CD14-positive monocyte (primary cell): ENCODE results near the gene GIMAP4. TPM values are rescaled to one million over a fixed set of nuclear protein-coding genes. Genes with fewer than 3 reads are reported as not detected.

Source experiments
- DNase-seq, 3 donors: peaks; one replicate each; pipeline ENCODE4 v3.0.0-alpha.2; 2011 to 2022
- H2AFZ ChIP-seq: 2 replicates; pipeline ENCODE4 v1.6.0; 2012; ENCODE audit warnings: mild to moderate bottlenecking, low read depth, low read length, inconsistent platforms; ENCODE audit not compliant: insufficient read depth, poor library complexity, severe bottlenecking
- H3K27ac ChIP-seq, 2 donors: 1 replicate in 1 of 2; 2 replicates in 1 of 2; pipeline ENCODE4 v1.5.1; 2012 to 2013; ENCODE audit warnings: low read length in 2 of 2, control low read depth in 1 of 2, inconsistent platforms in 1 of 2, low read depth in 1 of 2, mild to moderate bottlenecking in 1 of 2
- H3K27me3 ChIP-seq, 2 donors: one replicate each; pipeline versions ENCODE4 v1.6.0 to v1.6.1; 2011 to 2013; ENCODE audit warnings: low read length in 2 of 2; ENCODE audit not compliant: control insufficient read depth in 2 of 2, insufficient read depth in 2 of 2
- H3K36me3 ChIP-seq, 2 donors: replicated peaks in 1 of 2; 1 replicate in 1 of 2; 2 replicates in 1 of 2; pipeline versions ENCODE4 v1.5.1 to v1.6.1; 2012 to 2013; ENCODE audit warnings: low read length in 2 of 2, control low read depth in 1 of 2, inconsistent platforms in 1 of 2, mild to moderate bottlenecking in 1 of 2; ENCODE audit not compliant: insufficient read depth in 2 of 2, control insufficient read depth in 1 of 2
- H3K4me1 ChIP-seq, 2 donors: 1 replicate in 1 of 2; 2 replicates in 1 of 2; pipeline versions ENCODE4 v1.5.1 to v1.6.1; 2012 to 2013; ENCODE audit warnings: low read length in 2 of 2, control low read depth in 1 of 2, inconsistent platforms in 1 of 2, mild to moderate bottlenecking in 1 of 2, moderate library complexity in 1 of 2; ENCODE audit not compliant: insufficient read depth in 2 of 2, control insufficient read depth in 1 of 2
- H3K4me2 ChIP-seq: replicated peaks from 2 replicates; pipeline ENCODE3; 2012; ENCODE audit warnings: low read length, moderate library complexity, mild to moderate bottlenecking; ENCODE audit not compliant: poor library complexity, severe bottlenecking; ENCODE audit errors: extremely low read depth
- H3K4me3 ChIP-seq, 3 experiments: fragments of 200-600 bp in 1 of 3; sonication (generic) in 1 of 3; replicated peaks in 1 of 3; 1 replicate in 2 of 3; 2 replicates in 1 of 3; pipeline ENCODE4 v1.5.1; 2011 to 2013; ENCODE audit warnings: low read length in 3 of 3, mild to moderate bottlenecking in 3 of 3, control low read depth in 2 of 3, low read depth in 2 of 3, inconsistent platforms in 1 of 3, moderate library complexity in 1 of 3
- H3K79me2 ChIP-seq: 2 replicates; pipeline ENCODE4 v1.6.0; 2012; ENCODE audit warnings: mild to moderate bottlenecking, control low read depth, inconsistent platforms, low read length, moderate library complexity; ENCODE audit not compliant: insufficient read depth
- H3K9ac ChIP-seq: 2 replicates; pipeline ENCODE4 v1.6.0; 2017; ENCODE audit warnings: low read length, mild to moderate bottlenecking; ENCODE audit not compliant: insufficient read depth, poor library complexity, severe bottlenecking
- H3K9me3 ChIP-seq, 2 donors: replicated peaks in 1 of 2; 1 replicate in 1 of 2; 2 replicates in 1 of 2; pipeline versions ENCODE4 v1.5.1 to v1.6.1; 2012 to 2013; ENCODE audit warnings: low read length in 2 of 2, control low read depth in 1 of 2; ENCODE audit not compliant: control insufficient read depth in 1 of 2, insufficient read depth in 1 of 2
- H4K20me1 ChIP-seq: 2 replicates; pipeline ENCODE4 v1.6.0; 2012; ENCODE audit warnings: mild to moderate bottlenecking, low read length, control low read depth, moderate library complexity; ENCODE audit not compliant: insufficient read depth
- H3K27ac Mint-ChIP-seq, 7 donors: one replicate each; pipeline ENCODE4 v1.8.0; 2020; ENCODE audit warnings: mild to moderate bottlenecking in 7 of 7, mixed read lengths in 7 of 7, moderate library complexity in 6 of 7, inconsistent platforms in 2 of 7
- H3K27me3 Mint-ChIP-seq, 3 donors: one replicate each; pipeline ENCODE4 v1.8.0; 2021 to 2022; ENCODE audit warnings: low read depth in 3 of 3, mild to moderate bottlenecking in 3 of 3, mixed read lengths in 3 of 3, moderate library complexity in 3 of 3, inconsistent platforms in 1 of 3
- H3K36me3 Mint-ChIP-seq, 2 donors: one replicate each; pipeline ENCODE4 v1.8.0; 2020; ENCODE audit warnings: mixed read lengths in 2 of 2, inconsistent platforms in 1 of 2, mild to moderate bottlenecking in 1 of 2
- H3K4me1 Mint-ChIP-seq: one replicate; pipeline ENCODE4 v1.8.0; 2020; ENCODE audit warnings: mild to moderate bottlenecking, mixed read lengths
- H3K4me3 Mint-ChIP-seq, 2 donors: one replicate each; pipeline ENCODE4 v1.8.0; 2020; ENCODE audit warnings: mild to moderate bottlenecking in 2 of 2, mixed read lengths in 2 of 2, moderate library complexity in 1 of 2
- H3K9me3 Mint-ChIP-seq, 7 donors: one replicate each; pipeline ENCODE4 v1.8.0; 2020 to 2022; ENCODE audit warnings: mixed read lengths in 7 of 7, mild to moderate bottlenecking in 6 of 7, moderate library complexity in 6 of 7, inconsistent platforms in 2 of 7
- CTCF ChIP-seq: fragments of 200-600 bp; IDR thresholded peaks from one replicate; pipeline ENCODE4 v1.8.0; 2022; ENCODE audit warnings: antibody characterized with exemption, mild to moderate bottlenecking
- WGBS: methylation state at CpG from one replicate; pipeline ENCODE4 v1.1.5; 2013; ENCODE audit warnings: missing lambda C conversion rate; ENCODE audit not compliant: insufficient coverage; 5-methylcytosine and 5-hydroxymethylcytosine counted together
- intact Hi-C, 2 donors: fragments of 100-400 bp; cut with micrococcal nuclease; formaldehyde crosslinking; loops; one replicate each; pipeline versions ENCODE4 v1.15.0 to v1.15.1; 2023
- polyA plus RNA-seq, 3 donors: library from polyadenylated mRNA; depleted of rRNA in 1 of 3; unstranded in 2 of 3; stranded (reverse) in 1 of 3; fragments of 300-500 nt in 2 of 3; fragments of >200 nt in 1 of 3; fragmentation: Illumina TruSeq in 2 of 3; gene quantifications; 1 replicate in 2 of 3; 2 replicates in 1 of 3; pipeline ENCODE4 v1.2.3, GENCODE V29; 2012 to 2021

GIMAP4 gene
- polyA plus RNA-seq, 3 donors: 37.3 to 269 (median 167) TPM

- WGBS: 75% methylated on average over 3 of the region's 3 CpGs
- peaks cover 28 to 30% of the 10 kb centered on the region in 2 donors for H3K36me3 ChIP-seq
- peaks cover 67% of the 10 kb centered on the region for H3K79me2 ChIP-seq
- H3K27me3 ChIP-seq: no peaks in the 10 kb centered on the region
- Mint-ChIP-seq H3K36me3 (peaks cover 33 to 37% of the 10 kb centered on the region in 2 donors), H3K27me3 (peaks cover 0 to 2% (median 0%) of the 10 kb centered on the region in 3 donors), H3K9me3 (peaks cover 10 to 28% (median 20%) of the 10 kb centered on the region in 7 donors), H3K4me3 (peak overlapping the region; percentile 95 to 100), H3K4me1 (peaks cover 51% of the 10 kb centered on the region), H3K27ac (peak overlapping the region; percentile 78 to 95 (median 89))
- no peak for DNase-seq
- H3K4me3 ChIP-seq: peak overlapping the region; percentile 74 to 100 (median 97)
- peaks cover 10 to 22% of the 10 kb centered on the region in 2 donors for H3K9me3 ChIP-seq
- H2AFZ ChIP-seq: no peak overlapping the region
- H3K27ac ChIP-seq: peak overlapping the region; percentile 46 to 84
- TF ChIP-seq CTCF: no peak
- peaks cover 36 to 40% of the 10 kb centered on the region in 2 donors for H3K4me1 ChIP-seq
- H4K20me1 ChIP-seq: peaks cover 33% of the 10 kb centered on the region
- H3K4me2 ChIP-seq: peak overlapping the region; percentile 97
- peak overlapping the region; percentile 77 for H3K9ac ChIP-seq
- intact Hi-C loops: no loop called here
Observed at GRCh38 chr7:150567871-150568301, 696 bp downstream of the GIMAP4 start.

- Histone ChIP-seq H3K27me3 (no peaks in the 10 kb centered on the region), H2AFZ (no peak overlapping the region), H3K4me1 (peaks cover 36 to 40% of the 10 kb centered on the region in 2 donors), H4K20me1 (peaks cover 35% of the 10 kb centered on the region), H3K4me3 (peak overlapping the region; percentile 74 to 100 (median 97)), H3K36me3 (peaks cover 31 to 38% of the 10 kb centered on the region in 2 donors), H3K9ac (peak overlapping the region; percentile 77), H3K79me2 (peaks cover 69% of the 10 kb centered on the region), H3K9me3 (peaks cover 10 to 27% of the 10 kb centered on the region in 2 donors), H3K4me2 (peak overlapping the region; percentile 97), H3K27ac (peak overlapping the region; percentile 60 to 84)
- Mint-ChIP-seq H3K36me3 (peaks cover 40 to 45% of the 10 kb centered on the region in 2 donors), H3K4me1 (peaks cover 48% of the 10 kb centered on the region), H3K4me3 (peak overlapping the region; percentile 95 to 100), H3K9me3 (peaks cover 10 to 31% (median 21%) of the 10 kb centered on the region in 7 donors), H3K27ac (peak overlapping the region; percentile 86 to 95 (median 91)), H3K27me3 (peaks cover 0 to 2% (median 0%) of the 10 kb centered on the region in 3 donors)
- no peak for TF ChIP-seq CTCF
- DNase-seq: no peak
- intact Hi-C loops: no loop called here
- 35% methylated on average over 2 of the region's 2 CpGs for WGBS
Observed at GRCh38 chr7:150568714-150569113, 1.5 kb downstream of the GIMAP4 start.
